Fibroblast of lung (primary cell): ENCODE measurements around the gene ZNF654.

ENCODE experiments used
- EZH2 ChIP-seq: IDR thresholded peaks from 2 replicates; pipeline ENCODE4 v1.5.1; 2012; ENCODE audit warnings: low read length, control low read depth, mild to moderate bottlenecking; ENCODE audit errors: missing control alignments
- TF ChIP-seq, protein P1 (sequence below), 2 donors: IDR thresholded peaks in 1 of 2; conservative IDR thresholded peaks in 1 of 2; 1 replicate in 1 of 2; 2 replicates in 1 of 2; pipeline ENCODE4 v1.5.1; 2011 to 2012; ENCODE audit warnings: low read length in 2 of 2, control low read depth in 1 of 2, inconsistent platforms in 1 of 2, low read depth in 1 of 2, mild to moderate bottlenecking in 1 of 2

DNA sequence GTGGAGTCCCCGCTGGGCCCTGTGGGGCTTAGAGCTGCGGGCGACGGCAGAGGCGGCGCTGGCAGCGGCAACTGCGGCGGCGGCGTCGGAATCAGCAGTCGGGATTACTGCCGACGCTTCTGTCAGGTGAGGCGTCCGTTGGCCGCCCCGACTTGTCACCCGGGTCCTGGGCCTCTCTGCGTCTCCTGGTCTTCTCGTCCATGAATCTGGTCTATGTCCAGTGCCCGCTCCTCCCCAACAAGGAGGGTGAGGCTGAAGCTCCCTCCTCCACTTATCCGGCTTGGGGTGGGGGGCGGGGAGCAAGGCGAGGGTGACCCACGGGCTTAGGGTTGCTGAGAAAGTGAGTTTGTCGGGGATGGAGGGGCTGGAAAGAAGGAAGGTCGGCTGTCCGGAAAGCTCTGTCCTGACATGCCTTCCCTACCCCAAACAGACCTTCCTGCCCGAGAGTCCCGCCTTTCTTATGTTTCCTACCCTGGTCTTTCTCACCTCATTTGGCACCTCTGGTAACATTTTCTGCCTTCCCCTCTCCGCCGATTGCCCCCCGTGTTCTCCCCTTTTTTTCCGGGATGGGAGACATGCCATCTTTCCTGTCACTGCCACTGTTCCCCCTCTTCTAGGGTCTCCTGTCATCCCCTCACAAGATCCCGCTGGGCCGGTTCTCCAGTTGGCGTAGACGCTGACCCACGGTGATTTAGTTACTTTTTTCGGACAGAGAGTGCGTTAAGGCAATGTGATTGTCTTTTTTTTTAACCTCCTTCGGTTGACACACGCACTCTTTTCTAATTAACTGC lies 520 bp downstream of the ZNF654 start:
- TF ChIP-seq, protein P1, sequence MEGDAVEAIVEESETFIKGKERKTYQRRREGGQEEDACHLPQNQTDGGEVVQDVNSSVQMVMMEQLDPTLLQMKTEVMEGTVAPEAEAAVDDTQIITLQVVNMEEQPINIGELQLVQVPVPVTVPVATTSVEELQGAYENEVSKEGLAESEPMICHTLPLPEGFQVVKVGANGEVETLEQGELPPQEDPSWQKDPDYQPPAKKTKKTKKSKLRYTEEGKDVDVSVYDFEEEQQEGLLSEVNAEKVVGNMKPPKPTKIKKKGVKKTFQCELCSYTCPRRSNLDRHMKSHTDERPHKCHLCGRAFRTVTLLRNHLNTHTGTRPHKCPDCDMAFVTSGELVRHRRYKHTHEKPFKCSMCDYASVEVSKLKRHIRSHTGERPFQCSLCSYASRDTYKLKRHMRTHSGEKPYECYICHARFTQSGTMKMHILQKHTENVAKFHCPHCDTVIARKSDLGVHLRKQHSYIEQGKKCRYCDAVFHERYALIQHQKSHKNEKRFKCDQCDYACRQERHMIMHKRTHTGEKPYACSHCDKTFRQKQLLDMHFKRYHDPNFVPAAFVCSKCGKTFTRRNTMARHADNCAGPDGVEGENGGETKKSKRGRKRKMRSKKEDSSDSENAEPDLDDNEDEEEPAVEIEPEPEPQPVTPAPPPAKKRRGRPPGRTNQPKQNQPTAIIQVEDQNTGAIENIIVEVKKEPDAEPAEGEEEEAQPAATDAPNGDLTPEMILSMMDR (conservative IDR thresholded peaks at IDR 0.05 in 1 of 2, IDR thresholded peaks at IDR 0.05 in 1 of 2; ENCODE audit: low read depth in 1 of 2, low read length in 2 of 2), result no peak
- no peak for TF ChIP-seq EZH2
